Lower lobe of right lung (tissue), 2 donors: ENCODE measurements around the gene EMC9. TPM values are rescaled to one million over a fixed set of nuclear protein-coding genes. Genes with fewer than 3 reads are reported as not detected.

Experiments used
- ATAC-seq, 2 donors: fragments of 200-7000 bp; cut with Tn5 transposase; one replicate each; pipeline ENCODE4 v1.9.1; 2020 to 2022; ENCODE audit warnings: mild to moderate bottlenecking in 2 of 2, moderate library complexity in 2 of 2
- DNase-seq: peaks from one replicate; pipeline ENCODE4 v3.0.0-alpha.2; 2020
- H3K27ac ChIP-seq: fragments of 200-600 bp; one replicate; pipeline ENCODE4 v1.8.0; 2022
- H3K27me3 ChIP-seq: fragments of 200-600 bp; one replicate; pipeline ENCODE4 v1.8.0; 2022; ENCODE audit warnings: low read depth
- H3K36me3 ChIP-seq: fragments of 200-600 bp; one replicate; pipeline ENCODE4 v1.8.0; 2022; ENCODE audit warnings: mild to moderate bottlenecking
- H3K4me1 ChIP-seq: fragments of 200-600 bp; one replicate; pipeline ENCODE4 v1.8.0; 2022
- H3K4me3 ChIP-seq: fragments of 200-600 bp; one replicate; pipeline ENCODE4 v1.8.0; 2022; ENCODE audit warnings: mild to moderate bottlenecking
- H3K9me3 ChIP-seq: fragments of 200-600 bp; one replicate; pipeline ENCODE4 v1.8.0; 2022
- CTCF ChIP-seq: fragments of 200-600 bp; IDR thresholded peaks from one replicate; pipeline ENCODE4 v1.8.0; 2022; ENCODE audit warnings: antibody characterized with exemption, mild to moderate bottlenecking
- intact Hi-C: fragments of 100-400 bp; cut with DNase I; formaldehyde crosslinking; loops from one replicate; pipeline ENCODE4 v1.11.0; 2022
- total RNA-seq: library from RNA; stranded (reverse); fragmentation: NEBNext Ultra II Directional; extraction: Animal tissue kit (Norgen Biotek cat#: 25700); gene quantifications from one replicate; pipeline ENCODE4 v1.2.1, GENCODE V29; 2021
- donor health status: DM: no; HTN: yes; CAD: no; lungs with severe emphysema.

EMC9 gene
- total RNA-seq, 1 donor from 2014 or later, result 9.3 TPM

GRCh38 chr14:24130717-24131548 is 10.5 kb downstream of the EMC9 start:
- ATAC-seq, result no peak
- no peak overlapping the region for H3K4me3 ChIP-seq
- no peaks in the 10 kb centered on the region for H3K27me3 ChIP-seq
- H3K4me1 ChIP-seq, result peaks cover 11% of the 10 kb centered on the region
- no peaks in the 10 kb centered on the region for H3K9me3 ChIP-seq
- intact Hi-C loops, result no loop called here
- H3K36me3 ChIP-seq, result no peaks in the 10 kb centered on the region
- peak overlapping the region; percentile 72 for H3K27ac ChIP-seq
- TF ChIP-seq CTCF, result no peak
- DNase-seq, result no peak

- no peaks in the 10 kb centered on the region for H3K36me3 ChIP-seq
- no peaks in the 10 kb centered on the region for H3K27me3 ChIP-seq
- no peak for ATAC-seq
- intact Hi-C loops, result no loop called here
- peaks cover 8% of the 10 kb centered on the region for H3K4me1 ChIP-seq
- TF ChIP-seq CTCF, result no peak
- no peak for DNase-seq
- no peaks in the 10 kb centered on the region for H3K9me3 ChIP-seq
- no peak within 1 kb of the TSS for H3K4me3 ChIP-seq
- H3K27ac ChIP-seq, result peak within 1 kb of the TSS; percentile 72
Observed at GRCh38 chr14:24130380-24130716, 11.0 kb downstream of the EMC9 start, which contains the start of gene FITM1. Gene FITM1, plus strand, starts transcription at chr14:24130659. Its CDS starts 905 bp downstream, at chr14:24131564.

GRCh38 chr14:24129410-24129998 is 11.9 kb downstream of the EMC9 start:
- no peak for ATAC-seq
- Histone ChIP-seq H3K9me3 (no peaks in the 10 kb centered on the region), H3K4me1 (peaks cover 5% of the 10 kb centered on the region), H3K27ac (no peak overlapping the region), H3K36me3 (peaks cover 3% of the 10 kb centered on the region), H3K27me3 (no peaks in the 10 kb centered on the region), H3K4me3 (no peak overlapping the region)
- no peak for TF ChIP-seq CTCF
- intact Hi-C loops, result no loop called here
- no peak for DNase-seq

GRCh38 chr14:24127673-24128072 is 13.7 kb downstream of the EMC9 start:
- no peak for ATAC-seq

GRCh38 chr14:24126939-24127338 is 14.5 kb downstream of the EMC9 start:
- TF ChIP-seq CTCF, result no peak
- H3K36me3 ChIP-seq, result peaks cover 29% of the 10 kb centered on the region
- intact Hi-C loops, result no loop called here
- ATAC-seq, result no peak
- DNase-seq, result no peak
- H3K27me3 ChIP-seq, result no peaks in the 10 kb centered on the region
- no peak overlapping the region for H3K27ac ChIP-seq
- no peak overlapping the region for H3K4me3 ChIP-seq
- no peaks in the 10 kb centered on the region for H3K9me3 ChIP-seq
- H3K4me1 ChIP-seq, result peaks cover 5% of the 10 kb centered on the region

More at GRCh38 chr14:24127673-24128072, 13.7 kb downstream of the EMC9 start:
- TF ChIP-seq CTCF, result no peak
- H3K27me3 ChIP-seq, result no peaks in the 10 kb centered on the region
- peaks cover 21% of the 10 kb centered on the region for H3K36me3 ChIP-seq
- no peak overlapping the region for H3K4me3 ChIP-seq
- intact Hi-C loops, result no loop called here
- no peak for DNase-seq
- no peaks in the 10 kb centered on the region for H3K9me3 ChIP-seq
- peaks cover 5% of the 10 kb centered on the region for H3K4me1 ChIP-seq
- H3K27ac ChIP-seq, result no peak overlapping the region
